H1 (cell line): ENCODE results near the gene CRYBA4. TPM values are rescaled to one million over a fixed set of nuclear protein-coding genes. Genes with fewer than 3 reads are reported as not detected.

Experiments
- CTCF ChIA-PET: fragments of 300-600 bp; sonication (Branson Sonifier 250); formaldehyde crosslinking; loops from one replicate; lab custom pipeline; 2021; ENCODE audit not compliant: partially characterized antibody; lab: Charles Lee
- POLR2A ChIA-PET: fragments of 300-600 bp; sonication (Branson Sonifier 250); formaldehyde crosslinking; loops from one replicate; lab custom pipeline; 2021; ENCODE audit warnings: inconsistent platforms; ENCODE audit not compliant: partially characterized antibody; lab: Charles Lee
- DNase-seq, 2 experiments: peaks; one replicate each; pipeline versions ENCODE4 v3.0.0 to v3.0.0-alpha.2; 2010 to 2022; ENCODE audit warnings: low spot score in 2 of 2, low read depth in 1 of 2, mixed read lengths in 1 of 2
- FAIRE-seq: peaks from 2 replicates; lab custom pipeline; 2011; peaks lifted over from hg19 to GRCh38; lab: Jason Lieb, UNC
- H2AFZ ChIP-seq: 2 replicates; pipeline ENCODE4 v1.8.1; 2012; ENCODE audit warnings: low read length, inconsistent platforms
- H2AK5ac ChIP-seq: 2 replicates; pipeline ENCODE4 v1.6.1; 2013; ENCODE audit warnings: low read depth, low read length
- H2BK120ac ChIP-seq: replicated peaks from 2 replicates; pipeline ENCODE3; 2013; ENCODE audit warnings: low read depth, low read length, inconsistent platforms
- H2BK12ac ChIP-seq: 2 replicates; pipeline ENCODE4 v1.6.1; 2013; ENCODE audit warnings: low read depth, low read length
- H2BK15ac ChIP-seq: 2 replicates; pipeline ENCODE4 v1.6.1; 2013; ENCODE audit warnings: low read length
- H2BK20ac ChIP-seq: 2 replicates; pipeline ENCODE4 v1.6.1; 2013; ENCODE audit warnings: low read length
- H2BK5ac ChIP-seq: 2 replicates; pipeline ENCODE4 v1.6.1; 2013; ENCODE audit warnings: low read depth, low read length
- H3K14ac ChIP-seq: 2 replicates; pipeline ENCODE4 v1.6.1; 2013; ENCODE audit warnings: inconsistent platforms; ENCODE audit not compliant: insufficient read length
- H3K18ac ChIP-seq: 2 replicates; pipeline ENCODE4 v1.6.1; 2013; ENCODE audit warnings: low read length; ENCODE audit errors: extremely low read depth
- H3K23ac ChIP-seq: 2 replicates; pipeline ENCODE4 v1.6.1; 2013; ENCODE audit warnings: inconsistent platforms; ENCODE audit not compliant: insufficient read length
- H3K23me2 ChIP-seq: 2 replicates; pipeline ENCODE4 v1.6.1; 2013; ENCODE audit warnings: low read depth, low read length
- H3K27ac ChIP-seq: 2 replicates; pipeline ENCODE4 v1.6.1; 2011; ENCODE audit warnings: low read depth, low read length, inconsistent platforms
- H3K27me3 ChIP-seq, 4 experiments: replicated peaks in 1 of 4; 1 replicate in 1 of 4; 2 replicates in 3 of 4; pipeline versions ENCODE4 v1.6.1 to v1.8.1; 2011 to 2013; ENCODE audit warnings: low read length in 3 of 4, mild to moderate bottlenecking in 3 of 4, inconsistent platforms in 2 of 4, mixed read lengths in 2 of 4, moderate library complexity in 1 of 4; ENCODE audit not compliant: control insufficient read depth in 3 of 4, insufficient read depth in 3 of 4; ENCODE audit errors: extremely low read depth in 1 of 4
- H3K36me3 ChIP-seq, 4 experiments: 2 replicates each; pipeline versions ENCODE4 v1.6.1 to v1.8.1; 2011 to 2013; ENCODE audit warnings: mild to moderate bottlenecking in 4 of 4, low read length in 3 of 4, moderate library complexity in 2 of 4, control low read depth in 1 of 4, inconsistent platforms in 1 of 4; ENCODE audit not compliant: insufficient read depth in 4 of 4, control insufficient read depth in 2 of 4
- H3K4ac ChIP-seq: replicated peaks from 2 replicates; pipeline ENCODE3; 2013; ENCODE audit warnings: low read length, low read depth, mixed read lengths, inconsistent platforms; ENCODE audit not compliant: insufficient read length
- H3K4me1 ChIP-seq, 4 experiments: replicated peaks in 1 of 4; 1 replicate in 1 of 4; 2 replicates in 3 of 4; pipeline versions ENCODE4 v1.6.1 to v1.8.1; 2011 to 2013; ENCODE audit warnings: low read length in 3 of 4, inconsistent platforms in 2 of 4, mixed read lengths in 1 of 4; ENCODE audit not compliant: insufficient read depth in 4 of 4, control insufficient read depth in 3 of 4
- H3K4me2 ChIP-seq, 2 experiments: 2 replicates each; pipeline versions ENCODE4 v1.6.1 to v1.8.1; 2011 to 2013; ENCODE audit warnings: low read depth in 2 of 2, low read length in 2 of 2, control low read depth in 1 of 2, inconsistent platforms in 1 of 2, mild to moderate bottlenecking in 1 of 2; ENCODE audit not compliant: insufficient read depth in 1 of 2
- H3K4me3 ChIP-seq, 4 experiments: fragments of 200-600, 300-600 bp in 1 of 4; sonication (generic), shearing (Covaris generic), sonication (Bioruptor Twin) in 1 of 4; 2 replicates each; pipeline versions ENCODE4 v1.5.1 to v1.8.1; 2011 to 2016; ENCODE audit warnings: low read length in 4 of 4, low read depth in 3 of 4, control low read depth in 2 of 4, inconsistent platforms in 2 of 4, mild to moderate bottlenecking in 2 of 4, mixed read lengths in 1 of 4, moderate library complexity in 1 of 4; ENCODE audit not compliant: insufficient read depth in 2 of 4; ENCODE audit errors: extremely low read depth in 1 of 4
- H3K56ac ChIP-seq: replicated peaks from 2 replicates; pipeline ENCODE3; 2013; ENCODE audit warnings: low read depth, mild to moderate bottlenecking, mixed read lengths, low read length, inconsistent platforms; ENCODE audit not compliant: insufficient read length
- H3K79me1 ChIP-seq: 2 replicates; pipeline ENCODE4 v1.6.1; 2013; ENCODE audit warnings: low read depth, low read length, control low read depth
- H3K79me2 ChIP-seq, 2 experiments: 2 replicates each; pipeline versions ENCODE4 v1.6.1 to v1.8.1; 2012 to 2013; ENCODE audit warnings: low read length in 2 of 2, mild to moderate bottlenecking in 2 of 2, inconsistent platforms in 1 of 2; ENCODE audit not compliant: insufficient read depth in 2 of 2, control insufficient read depth in 1 of 2
- H3K9ac ChIP-seq, 4 experiments: replicated peaks in 1 of 4; 1 replicate in 1 of 4; 2 replicates in 3 of 4; pipeline versions ENCODE4 v1.6.1 to v1.8.1; 2011 to 2013; ENCODE audit warnings: low read depth in 3 of 4, low read length in 3 of 4, control low read depth in 2 of 4, mild to moderate bottlenecking in 2 of 4, moderate library complexity in 2 of 4, inconsistent platforms in 1 of 4; ENCODE audit errors: extremely low read depth in 1 of 4
- H3K9me3 ChIP-seq, 2 experiments: 2 replicates each; pipeline versions ENCODE4 v1.6.1 to v1.8.1; 2012 to 2013; ENCODE audit warnings: mild to moderate bottlenecking in 2 of 2, moderate library complexity in 2 of 2, control low read depth in 1 of 2, inconsistent platforms in 1 of 2, low read depth in 1 of 2, low read length in 1 of 2, mixed read lengths in 1 of 2; ENCODE audit not compliant: insufficient read depth in 2 of 2
- H4K20me1 ChIP-seq, 2 experiments: replicated peaks in 1 of 2; 2 replicates each; pipeline versions ENCODE3 to v1.8.1; 2011 to 2013; ENCODE audit warnings: inconsistent platforms in 2 of 2, low read length in 2 of 2, mild to moderate bottlenecking in 1 of 2; ENCODE audit not compliant: insufficient read depth in 2 of 2, control insufficient read depth in 1 of 2
- H4K5ac ChIP-seq: 2 replicates; pipeline ENCODE4 v1.6.1; 2013; ENCODE audit warnings: low read length, low read depth, mixed read lengths, inconsistent platforms; ENCODE audit not compliant: insufficient read length
- H4K8ac ChIP-seq: 2 replicates; pipeline ENCODE4 v1.8.0; 2013; ENCODE audit warnings: mild to moderate bottlenecking, moderate library complexity, low read length, inconsistent platforms; ENCODE audit not compliant: insufficient read depth; ENCODE audit errors: extremely low read depth
- H4K91ac ChIP-seq: replicated peaks from 2 replicates; pipeline ENCODE3; 2013; ENCODE audit warnings: low read length, mixed read lengths, inconsistent platforms; ENCODE audit not compliant: insufficient read length
- BRCA1 ChIP-seq: IDR thresholded peaks from 2 replicates; pipeline ENCODE4 v1.6.1; 2012; ENCODE audit warnings: low read depth, low read length, improper control_type of control experiment
- CHD1 ChIP-seq: IDR thresholded peaks from 2 replicates; pipeline ENCODE4 v1.6.1; 2012; ENCODE audit warnings: low read depth, low read length, improper control_type of control experiment
- EP300 ChIP-seq, 2 experiments: IDR thresholded peaks; 1 replicate in 1 of 2; 2 replicates in 1 of 2; pipeline ENCODE4 v1.6.1; 2011 to 2012; ENCODE audit warnings: low read depth in 2 of 2, low read length in 2 of 2, mild to moderate bottlenecking in 2 of 2, borderline replicate concordance in 1 of 2, inconsistent platforms in 1 of 2, moderate library complexity in 1 of 2
- FOSL1 ChIP-seq: IDR thresholded peaks from 2 replicates; pipeline ENCODE4 v1.6.1; 2011; ENCODE audit warnings: mild to moderate bottlenecking, low read depth, low read length, moderate library complexity; ENCODE audit not compliant: insufficient read depth
- GABPA ChIP-seq: IDR thresholded peaks from 2 replicates; pipeline ENCODE4 v1.6.1; 2011; ENCODE audit warnings: mild to moderate bottlenecking, low read length, moderate library complexity, borderline replicate concordance; ENCODE audit not compliant: insufficient read depth
- KDM1A ChIP-seq: fragments of 200-600, 300-600 bp; sonication (generic); IDR thresholded peaks from 2 replicates; pipeline ENCODE4 v1.7.1; 2016; ENCODE audit warnings: mild to moderate bottlenecking, low read length, borderline replicate concordance
- POLR2AphosphoS5 ChIP-seq: IDR thresholded peaks from 2 replicates; pipeline ENCODE4 v1.6.1; 2011; ENCODE audit warnings: low read depth, low read length
- POU5F1 ChIP-seq: IDR thresholded peaks from 2 replicates; pipeline ENCODE4 v1.6.1; 2011; ENCODE audit warnings: low read depth, mild to moderate bottlenecking, low read length, moderate library complexity
- SIX5 ChIP-seq: IDR thresholded peaks from 2 replicates; pipeline ENCODE4 v1.6.1; 2011; ENCODE audit warnings: mild to moderate bottlenecking, low read depth, low read length
- SRF ChIP-seq: IDR thresholded peaks from 2 replicates; pipeline ENCODE4 v1.6.1; 2011; ENCODE audit warnings: mild to moderate bottlenecking, low read depth, low read length, moderate library complexity
- TAF1 ChIP-seq: IDR thresholded peaks from 2 replicates; pipeline ENCODE4 v1.6.1; 2011; ENCODE audit warnings: mild to moderate bottlenecking, low read depth, low read length
- ZNF274 ChIP-seq: IDR thresholded peaks from 2 replicates; pipeline ENCODE4 v1.7.0; 2012; ENCODE audit warnings: low read length, borderline replicate concordance; ENCODE audit errors: extremely low read depth
- WGBS, 2 experiments: shearing (Covaris generic) in 1 of 2; methylation state at CpG; one replicate each; pipeline versions ENCODE4 v1.1.6 to v1.1.7; 2013 to 2015; ENCODE audit warnings: low lambda C conversion rate in 2 of 2, mixed read lengths in 2 of 2, inconsistent platforms in 1 of 2, low coverage in 1 of 2, missing lambda C conversion rate in 1 of 2; ENCODE audit not compliant: insufficient replicate concordance in 2 of 2, insufficient coverage in 1 of 2, insufficient read length in 1 of 2; ENCODE audit errors: extremely low coverage in 1 of 2, missing lambda C conversion rate in 1 of 2; 5-methylcytosine and 5-hydroxymethylcytosine counted together
- polyA plus RNA-seq, 7 experiments: library from polyadenylated mRNA; depleted of rRNA in 3 of 7; stranded (reverse) in 5 of 7; unstranded in 2 of 7; fragments of >200 nt in 5 of 7; fragments of 200-250 nt in 2 of 7; gene quantifications; 1 replicate in 5 of 7; 2 replicates in 1 of 7; 4 replicates in 1 of 7; pipeline versions ENCODE4 v1.2.1 to v1.2.3, GENCODE V29; 2011 to 2013; ENCODE audit warnings: missing spikeins in 2 of 7, mixed read lengths in 2 of 7
- total RNA-seq: library from RNA; stranded (reverse); fragmentation: NEBNext Ultra II Directional; extraction: Animal tissue kit (Norgen Biotek cat#: 25700); gene quantifications from 2 replicates; pipeline ENCODE4 v1.2.1, GENCODE V29; 2021
- TF ChIP-seq, protein P1 (sequence below): IDR thresholded peaks from 2 replicates; pipeline ENCODE4 v1.6.1; 2011; ENCODE audit warnings: low read depth, mild to moderate bottlenecking, low read length; ENCODE audit not compliant: insufficient read depth

The CRYBA4 gene
- total and polyA plus RNA-seq, 2 of the 8 experiments (the other 6 are each of a cell fraction or from before 2014, with no cell fraction given) = 0.67 to 3.1 TPM

- H3K9ac ChIP-seq = no peak overlapping the region; a peak in 1 of 7 replicates
- H2BK12ac ChIP-seq = peak overlapping the region; percentile 92; the same call in 1 of the 2 replicates
- H3K4ac ChIP-seq = no peak overlapping the region
- peaks cover 22 to 43% (median 29%) of the 10 kb centered on the region in 4 experiments for H3K4me1 ChIP-seq
- POLR2A ChIA-PET = interaction anchor here (0.7 to 1.3 kb wide), 5 partner anchors 9 to 62 kb away, joined by 3 to 5 read pairs (median 3); no protein-coding TSS in a partner anchor
- H3K14ac ChIP-seq = no peak overlapping the region
- H3K9me3 ChIP-seq = no peaks in the 10 kb centered on the region
- CTCF ChIA-PET = interaction anchor here (0.8 to 2.1 kb wide), 6 partner anchors 13 to 51 kb away, joined by 3 to 5 read pairs (median 4); no protein-coding TSS in a partner anchor
- H4K20me1 ChIP-seq = no peaks in the 10 kb centered on the region
- H3K4me3 ChIP-seq = no peak overlapping the region
- no peak overlapping the region; the same call in 1 of the 2 replicates for H4K8ac ChIP-seq
- H2BK15ac ChIP-seq = peak overlapping the region; percentile 66; the same call in 1 of the 2 replicates
- no peak overlapping the region for H3K56ac ChIP-seq
- peak overlapping the region; percentile 36 for H4K91ac ChIP-seq
- no peak overlapping the region for H2AFZ ChIP-seq
- H3K36me3 ChIP-seq = no peaks in the 10 kb centered on the region
- no peak overlapping the region for H4K5ac ChIP-seq
- H2BK5ac ChIP-seq = peak overlapping the region; percentile 79; the same call in 1 of the 2 replicates
- no peak overlapping the region for H3K27ac ChIP-seq
- FAIRE-seq = no peak
- no peak overlapping the region for H3K23ac ChIP-seq
- DNase-seq = no peak
- H2AK5ac ChIP-seq = peak overlapping the region; percentile 89; the same call in 1 of the 2 replicates
- 51% methylated on average over 2 of the region's 2 CpGs; no CpG with 5 or more reads in 1 of the 2 experiments for WGBS, 2 experiments
- H3K4me2 ChIP-seq = peak overlapping the region; percentile 31 to 32
- no peaks in the 10 kb centered on the region for H3K79me2 ChIP-seq
- H3K18ac ChIP-seq = peak overlapping the region; percentile 62
- H3K23me2 ChIP-seq = no peaks in the 10 kb centered on the region; the same call in 1 of the 2 replicates
- no peak overlapping the region for H2BK120ac ChIP-seq
- peak overlapping the region; percentile 84; the same call in 1 of the 2 replicates for H2BK20ac ChIP-seq
- H3K27me3 ChIP-seq = peaks cover 5 to 27% (median 26%) of the 10 kb centered on the region in 4 experiments
- H3K79me1 ChIP-seq = no peaks in the 10 kb centered on the region
- TF ChIP-seq, protein P1, sequence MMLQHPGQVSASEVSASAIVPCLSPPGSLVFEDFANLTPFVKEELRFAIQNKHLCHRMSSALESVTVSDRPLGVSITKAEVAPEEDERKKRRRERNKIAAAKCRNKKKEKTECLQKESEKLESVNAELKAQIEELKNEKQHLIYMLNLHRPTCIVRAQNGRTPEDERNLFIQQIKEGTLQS = no peak
- TF ChIP-seq GABPA (no peak), FOSL1 (no peak), BRCA1 (no peak), SIX5 (no peak), POU5F1 (no peak), TAF1 (no peak), ZNF274 (no peak), EP300 (IDR thresholded peaks at IDR 0.05; ENCODE audit: borderline replicate concordance in 1 of 2, low read depth in 2 of 2, low read length in 2 of 2) (no peak), KDM1A (no peak), CHD1 (no peak), SRF (no peak), POLR2AphosphoS5 (no peak)
- TF ChIP-seq, all 59 proteins: peak for 0
Measured at GRCh38 chr22:26616650-26617049, 5.1 kb upstream of the CRYBA4 start.
